Upper lobe of left lung (tissue), 4 donors: ENCODE measurements around the gene LBX2.

ENCODE experiments used
- EP300 ChIP-seq, 4 donors: sonication (generic); formaldehyde crosslinking; IDR thresholded peaks; one replicate each; pipeline ENCODE4 v1.5.1; 2017; ENCODE audit warnings: antibody characterized with exemption in 4 of 4, control low read depth in 2 of 4
- POLR2A ChIP-seq, 4 donors: fragments of 450-650 bp; IDR thresholded peaks; one replicate each; pipeline ENCODE4 v1.5.1; 2016 to 2017; ENCODE audit warnings: antibody characterized with exemption in 4 of 4, mild to moderate bottlenecking in 2 of 4

DNA sequence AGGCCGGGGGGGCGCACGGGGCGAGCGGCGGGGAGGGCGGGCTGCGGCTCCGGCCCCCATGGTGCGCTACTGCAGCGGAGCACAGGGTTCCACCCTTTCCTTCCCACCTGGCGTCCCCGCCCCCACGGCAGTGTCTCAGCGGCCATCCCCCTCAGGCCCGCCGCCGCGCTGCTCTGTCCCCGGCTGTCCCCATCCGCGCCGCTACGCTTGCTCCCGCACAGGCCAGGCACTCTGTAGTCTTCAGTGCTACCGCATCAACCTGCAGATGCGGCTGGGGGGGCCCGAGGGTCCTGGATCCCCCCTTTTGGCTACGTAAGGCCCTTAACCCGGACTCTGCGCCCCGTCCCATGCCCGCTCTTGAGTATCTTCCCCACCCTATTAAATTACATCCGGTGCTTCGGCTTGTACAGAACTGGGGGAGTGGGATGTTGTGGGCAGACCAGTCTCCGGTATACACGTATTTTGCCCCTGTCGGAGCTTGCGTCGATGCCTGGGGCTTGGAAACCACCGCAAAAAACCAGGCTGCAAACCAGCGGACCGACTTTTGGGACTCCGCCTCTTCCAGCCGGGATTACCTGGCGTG, 41.8 kb downstream of the LBX2 start:
- TF ChIP-seq POLR2A (IDR thresholded peaks at IDR 0.05) (peak in 3 of 4 donors; percentile 71 to 92 (median 92)), EP300 (IDR thresholded peaks at IDR 0.05) (no peak)
